Measurements from ENCODE around the gene DCDC2. TPM values are rescaled to one million over a fixed set of nuclear protein-coding genes. Genes with fewer than 3 reads are reported as not detected.
"Not testable (repeated sequence)": the region's sequence is repeated elsewhere in the genome, so short reads cannot be mapped to it uniquely, and the experiment has no call there.

Gene DCDC2
- total and polyA plus RNA-seq, 10 donors, result 0.02 to 0.03 TPM; not detected in 8

DNA sequence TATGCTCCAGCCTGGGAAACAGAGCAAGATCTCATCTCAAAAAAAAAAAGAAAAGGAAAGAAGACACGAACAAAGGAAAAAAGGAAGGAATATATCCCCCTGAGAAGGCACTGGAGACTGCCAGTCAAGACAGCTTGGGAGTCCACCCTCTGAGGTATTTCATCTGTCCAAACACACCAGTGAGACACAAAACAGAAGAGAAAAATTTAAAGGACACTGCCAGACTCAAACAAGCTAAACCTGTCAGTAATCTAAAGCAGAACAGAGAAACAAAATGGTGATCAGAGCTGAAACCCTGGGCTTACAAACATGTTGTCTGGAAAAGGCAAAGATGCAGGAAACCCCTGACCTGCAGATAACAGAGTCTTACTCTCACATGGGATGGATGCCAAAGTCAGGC lies 114.9 kb downstream of the DCDC2 start:
- TF ChIP-seq POLR2A (IDR thresholded peaks at IDR 0.05) (no peak), POLR2AphosphoS5 (IDR thresholded peaks at IDR 0.05) (no peak)
- TF ChIP-seq, protein P1, sequence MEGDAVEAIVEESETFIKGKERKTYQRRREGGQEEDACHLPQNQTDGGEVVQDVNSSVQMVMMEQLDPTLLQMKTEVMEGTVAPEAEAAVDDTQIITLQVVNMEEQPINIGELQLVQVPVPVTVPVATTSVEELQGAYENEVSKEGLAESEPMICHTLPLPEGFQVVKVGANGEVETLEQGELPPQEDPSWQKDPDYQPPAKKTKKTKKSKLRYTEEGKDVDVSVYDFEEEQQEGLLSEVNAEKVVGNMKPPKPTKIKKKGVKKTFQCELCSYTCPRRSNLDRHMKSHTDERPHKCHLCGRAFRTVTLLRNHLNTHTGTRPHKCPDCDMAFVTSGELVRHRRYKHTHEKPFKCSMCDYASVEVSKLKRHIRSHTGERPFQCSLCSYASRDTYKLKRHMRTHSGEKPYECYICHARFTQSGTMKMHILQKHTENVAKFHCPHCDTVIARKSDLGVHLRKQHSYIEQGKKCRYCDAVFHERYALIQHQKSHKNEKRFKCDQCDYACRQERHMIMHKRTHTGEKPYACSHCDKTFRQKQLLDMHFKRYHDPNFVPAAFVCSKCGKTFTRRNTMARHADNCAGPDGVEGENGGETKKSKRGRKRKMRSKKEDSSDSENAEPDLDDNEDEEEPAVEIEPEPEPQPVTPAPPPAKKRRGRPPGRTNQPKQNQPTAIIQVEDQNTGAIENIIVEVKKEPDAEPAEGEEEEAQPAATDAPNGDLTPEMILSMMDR (IDR thresholded peaks at IDR 0.05 in 8 of 11, conservative IDR thresholded peaks at IDR 0.05 in 3 of 11), result no peak
- WGBS, 5 donors, result 52 to 61% (median 58%) methylated on average over 1 of the region's 1 CpG

DNA sequence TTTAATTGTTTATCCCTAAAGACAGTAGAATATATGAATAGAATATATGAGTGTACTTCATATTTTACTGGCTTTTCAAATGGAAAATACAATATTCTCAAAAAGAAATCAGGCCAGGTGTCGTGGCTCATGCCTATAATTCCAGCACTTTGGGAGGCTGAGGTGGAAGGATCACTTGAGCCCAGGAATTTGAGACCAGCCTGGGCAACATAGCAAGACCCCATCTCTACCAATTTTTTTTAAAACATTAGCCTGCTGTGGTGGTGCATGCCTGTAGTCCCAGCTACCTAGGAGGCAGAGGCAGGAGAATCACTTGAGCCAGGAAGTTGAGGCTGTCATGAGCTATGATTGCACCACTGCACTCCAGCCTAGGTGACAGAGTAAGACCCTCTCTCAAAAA lies 116.1 kb downstream of the DCDC2 start:
- H3K9me3 ChIP-seq; DNase-seq; H3K27me3 ChIP-seq (replicated peaks in 1 of 7); H3K4me1 ChIP-seq; intact Hi-C loops (cut with DNase I; ENCODE audit: low total_unique reads); H3K27ac ChIP-seq; H3K4me3 ChIP-seq; H3K36me3 ChIP-seq: not testable (repeated sequence)
- 41 to 79% (median 48%) methylated on average over 1 of the region's 1 CpG for WGBS, 5 donors

More for the DNA sequence above, 114.9 kb downstream of the DCDC2 start:
- Histone ChIP-seq H3K27ac (no peak overlapping the region), H3K4me1 (no peaks in the 10 kb centered on the region), H3K9me3 (no peaks in the 10 kb centered on the region), H3K27me3 (replicated peaks in 1 of 7) (peaks cover 0 to 9% (median 0%) of the 10 kb centered on the region in 7 donors), H3K36me3 (no peaks in the 10 kb centered on the region), H3K4me3 (no peak overlapping the region)
- intact Hi-C loops (cut with DNase I; ENCODE audit: low total_unique reads), result no loop called here
- no peak for DNase-seq

DNA sequence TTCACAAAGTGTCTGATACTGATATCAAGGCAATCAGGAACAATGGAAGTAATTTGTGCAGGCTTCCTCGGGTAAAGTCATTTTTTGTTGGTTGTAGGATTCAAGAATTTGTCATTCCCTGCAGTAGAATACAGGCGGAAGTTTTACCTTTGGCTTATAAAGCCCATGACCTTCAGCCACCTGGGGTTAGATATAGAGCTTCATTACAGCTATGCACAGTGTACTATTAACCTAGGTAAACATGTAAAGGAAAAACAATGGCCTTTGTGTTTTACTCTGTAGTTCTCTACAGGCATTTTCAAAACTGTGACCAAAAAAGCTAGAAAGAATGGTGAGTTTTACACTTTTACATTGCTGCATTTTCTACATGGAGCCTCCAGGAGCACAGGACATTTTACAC lies 116.9 kb downstream of the DCDC2 start:
- Histone ChIP-seq H3K27me3 (replicated peaks in 1 of 7) (peaks cover 0 to 9% (median 0%) of the 10 kb centered on the region in 7 donors), H3K36me3 (no peaks in the 10 kb centered on the region), H3K4me1 (no peaks in the 10 kb centered on the region), H3K27ac (no peak overlapping the region), H3K9me3 (no peaks in the 10 kb centered on the region), H3K4me3 (no peak overlapping the region)
- TF ChIP-seq POLR2A (IDR thresholded peaks at IDR 0.05) (no peak), POLR2AphosphoS5 (IDR thresholded peaks at IDR 0.05) (no peak)
- TF ChIP-seq, protein P1 (IDR thresholded peaks at IDR 0.05 in 8 of 11, conservative IDR thresholded peaks at IDR 0.05 in 3 of 11), result no peak
- WGBS, 5 donors, result 71 to 88% (median 78%) methylated on average over 2 of the region's 2 CpGs
- DNase-seq, result no peak
- intact Hi-C loops (cut with DNase I; ENCODE audit: low total_unique reads), result no loop called here

DNA sequence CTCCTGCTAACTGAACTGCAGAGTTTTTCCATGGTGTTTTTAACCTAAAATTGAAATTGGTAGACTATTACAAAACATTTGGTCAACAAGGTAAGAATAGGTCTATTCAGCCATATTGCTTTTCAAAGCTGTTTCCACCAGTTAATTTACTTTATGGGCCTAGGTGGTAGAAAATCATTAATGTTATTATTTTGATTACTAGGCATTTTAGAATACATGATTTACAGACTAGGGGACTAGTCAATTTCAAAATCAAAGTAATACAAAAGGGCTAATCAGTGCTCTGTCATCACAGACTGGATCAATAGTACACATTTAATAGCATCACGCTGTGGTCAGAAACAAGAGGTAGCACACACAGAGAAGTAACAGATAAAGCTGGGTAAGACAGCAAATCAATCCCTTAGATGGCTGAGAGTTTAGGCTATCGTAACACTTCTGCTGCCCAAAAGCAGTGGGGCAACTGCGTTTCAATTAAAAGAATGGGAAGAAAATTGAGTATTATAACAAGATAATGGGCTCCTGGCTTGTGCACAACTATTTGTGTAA lies 117.4 kb downstream of the DCDC2 start:
- no peak overlapping the region for H3K27ac ChIP-seq
- H3K27me3 ChIP-seq (replicated peaks in 1 of 7), result peaks cover 0 to 9% (median 0%) of the 10 kb centered on the region in 7 donors
- H3K4me3 ChIP-seq, result no peak overlapping the region
- intact Hi-C loops (cut with DNase I; ENCODE audit: low total_unique reads), result no loop called here
- TF ChIP-seq, protein P1 (IDR thresholded peaks at IDR 0.05 in 8 of 11, conservative IDR thresholded peaks at IDR 0.05 in 3 of 11), result no peak
- TF ChIP-seq POLR2A (IDR thresholded peaks at IDR 0.05), result no peak
- TF ChIP-seq POLR2AphosphoS5 (IDR thresholded peaks at IDR 0.05), result no peak
- H3K36me3 ChIP-seq, result no peaks in the 10 kb centered on the region
- no peaks in the 10 kb centered on the region for H3K4me1 ChIP-seq
- H3K9me3 ChIP-seq, result no peaks in the 10 kb centered on the region
- no peak for DNase-seq
- WGBS, 5 donors, result 89 to 94% (median 91%) methylated on average over 3 of the region's 3 CpGs

DNA sequence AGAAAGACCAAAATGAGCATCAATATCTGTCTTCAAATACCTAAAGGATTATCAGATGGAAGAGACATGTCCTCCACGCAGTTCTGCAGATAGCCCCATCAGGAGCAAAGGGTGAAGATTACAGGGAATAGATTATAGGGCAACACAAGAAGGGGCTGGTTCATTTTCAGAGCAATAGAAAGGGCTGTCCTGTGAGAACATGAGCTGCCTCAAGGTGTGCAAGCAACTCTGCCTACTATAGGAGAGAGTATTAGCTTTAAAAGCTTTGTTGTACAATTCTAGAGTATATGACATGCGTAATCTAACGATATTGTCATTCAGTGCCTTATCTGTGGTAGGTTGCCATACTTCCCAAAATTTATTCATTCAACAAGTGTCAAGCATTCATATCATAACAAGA lies 119.2 kb downstream of the DCDC2 start:
- Histone ChIP-seq H3K27me3 (replicated peaks in 1 of 7) (peaks cover 0 to 9% (median 0%) of the 10 kb centered on the region in 7 donors), H3K36me3 (no peaks in the 10 kb centered on the region), H3K4me3 (no peak overlapping the region), H3K27ac (no peak overlapping the region), H3K9me3 (no peaks in the 10 kb centered on the region), H3K4me1 (no peaks in the 10 kb centered on the region)
- intact Hi-C loops (cut with DNase I; ENCODE audit: low total_unique reads), result no loop called here
- whole genome bisulfite sequencing, 5 donors, result 93 to 98% (median 95%) methylated on average over 3 of the region's 3 CpGs
- TF ChIP-seq POLR2AphosphoS5 (IDR thresholded peaks at IDR 0.05), result no peak
- TF ChIP-seq POLR2A (IDR thresholded peaks at IDR 0.05), result no peak
- TF ChIP-seq, protein P1 (IDR thresholded peaks at IDR 0.05 in 8 of 11, conservative IDR thresholded peaks at IDR 0.05 in 3 of 11), result no peak
- DNase-seq, result no peak

DNA sequence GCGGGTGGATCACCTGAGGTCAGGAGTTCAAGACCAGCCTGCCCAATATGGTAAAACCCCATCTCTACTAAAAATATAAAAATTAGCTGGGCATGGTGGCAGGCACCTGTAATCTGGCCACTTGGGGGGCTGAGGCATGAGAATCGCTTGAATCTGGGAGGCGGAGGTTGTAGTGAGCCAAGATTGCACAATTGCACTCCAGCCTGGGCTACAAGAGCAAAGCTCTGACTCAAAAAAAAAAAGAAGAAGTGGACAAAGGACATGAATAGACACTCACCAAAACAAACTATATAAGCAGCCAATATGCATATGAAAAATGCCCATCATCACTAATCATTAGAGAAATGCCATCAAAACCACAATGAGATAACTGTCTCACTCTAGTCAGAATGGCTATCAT lies 121.1 kb downstream of the DCDC2 start:
- WGBS, 5 donors, result 62 to 84% (median 70%) methylated on average over 3 of the region's 3 CpGs
- DNase-seq; H3K9me3 ChIP-seq; H3K27me3 ChIP-seq (replicated peaks in 1 of 7); H3K4me1 ChIP-seq; H3K4me3 ChIP-seq; H3K36me3 ChIP-seq; H3K27ac ChIP-seq; intact Hi-C loops (cut with DNase I; ENCODE audit: low total_unique reads): not testable (repeated sequence)
